OCI-LY7 (cell line): ENCODE measurements around the gene CSF1. TPM values are rescaled to one million over a fixed set of nuclear protein-coding genes. Genes with fewer than 3 reads are reported as not detected.

Source experiments
- BruUV-seq: library from RNA; stranded (reverse); fragments of 400-500 nt; replicated peaks from 2 replicates; lab custom pipeline; 2021; lab: Mats Ljungman, UMichigan
- CTCF ChIA-PET: fragments of 300-600 bp; sonication (Branson Sonifier 250); formaldehyde crosslinking; loops from one replicate; lab custom pipeline; 2022; ENCODE audit warnings: antibody characterized with exemption; ENCODE audit not compliant: unreplicated experiment; lab: Charles Lee
- POLR2A ChIA-PET: fragments of 300-600 bp; sonication (Branson Sonifier 250); formaldehyde crosslinking; loops from one replicate; lab custom pipeline; 2022; ENCODE audit warnings: antibody characterized with exemption; lab: Charles Lee
- DNase-seq: peaks from one replicate; pipeline ENCODE4 v3.0.0-alpha.2; 2015; ENCODE audit warnings: low spot score
- H2AFZ ChIP-seq: fragments of 200-600 bp; sonication (generic), shearing (Covaris generic); 2 replicates; pipeline ENCODE4 v1.6.1; 2014; ENCODE audit warnings: mild to moderate bottlenecking, antibody characterized with exemption, low read length, moderate library complexity
- H3K27ac ChIP-seq: fragments of 200-600 bp; sonication (generic); 2 replicates; pipeline ENCODE4 v1.5.1; 2014; ENCODE audit warnings: mixed run types, low read depth, mild to moderate bottlenecking, moderate library complexity, low read length, inconsistent platforms; ENCODE audit not compliant: poor library complexity, severe bottlenecking
- H3K36me3 ChIP-seq: fragments of 200-600 bp; sonication (generic); 2 replicates; pipeline ENCODE4 v1.6.1; 2014; ENCODE audit warnings: mild to moderate bottlenecking, antibody characterized with exemption, low read length, moderate library complexity, mixed read lengths; ENCODE audit not compliant: insufficient read depth
- H3K4me1 ChIP-seq: fragments of 200-600 bp; sonication (generic); 2 replicates; pipeline ENCODE4 v1.5.1; 2014; ENCODE audit warnings: mild to moderate bottlenecking, low read length; ENCODE audit not compliant: insufficient read depth, poor library complexity, severe bottlenecking
- H3K4me2 ChIP-seq: fragments of 200-600 bp; sonication (generic); 2 replicates; pipeline ENCODE4 v1.6.1; 2014; ENCODE audit warnings: mild to moderate bottlenecking, low read length
- H3K4me3 ChIP-seq: fragments of 200-600 bp; sonication (generic); 2 replicates; pipeline ENCODE4 v1.5.1; 2014; ENCODE audit warnings: mild to moderate bottlenecking, low read depth, low read length; ENCODE audit not compliant: poor library complexity, severe bottlenecking
- H3K79me2 ChIP-seq: fragments of 200-600 bp; sonication (generic); 2 replicates; pipeline ENCODE4 v1.6.1; 2016; ENCODE audit warnings: low read depth, mild to moderate bottlenecking, low read length, moderate library complexity, mixed read lengths; ENCODE audit not compliant: insufficient read depth
- H3K9me2 ChIP-seq: fragments of 200-600 bp; sonication (generic); 2 replicates; pipeline ENCODE4 v1.6.1; 2016; ENCODE audit warnings: mild to moderate bottlenecking, low read length, mixed read lengths; ENCODE audit not compliant: insufficient read depth
- H3K9me3 ChIP-seq: fragments of 200-600 bp; sonication (generic); 2 replicates; pipeline ENCODE4 v1.6.1; 2014; ENCODE audit warnings: mild to moderate bottlenecking, mixed run types, low read length, mixed read lengths
- H4K20me1 ChIP-seq: fragments of 200-600 bp; sonication (generic); 2 replicates; pipeline ENCODE4 v1.6.1; 2014; ENCODE audit warnings: mild to moderate bottlenecking, antibody characterized with exemption, low read length, moderate library complexity, mixed read lengths; ENCODE audit not compliant: insufficient read depth
- CTCF ChIP-seq: fragments of 200-600 bp; sonication (generic); conservative IDR thresholded peaks from 2 replicates; pipeline ENCODE4 v1.5.1; 2014; ENCODE audit warnings: mild to moderate bottlenecking, antibody characterized with exemption, low read length, moderate library complexity, mixed read lengths
- EZH2phosphoT487 ChIP-seq: fragments of 200-600 bp; sonication (generic); IDR thresholded peaks from 2 replicates; pipeline ENCODE4 v1.6.1; 2018; ENCODE audit warnings: low read depth, borderline replicate concordance, mild to moderate bottlenecking, mixed run types, antibody characterized with exemption, low read length, moderate library complexity, mixed read lengths
- intact Hi-C: fragments of 100-400 bp; cut with micrococcal nuclease; formaldehyde crosslinking; loops from one replicate; pipeline ENCODE4 v1.10.0; 2022; ENCODE audit not compliant: unreplicated experiment
- total RNA-seq, 2 experiments: library from RNA; depleted of rRNA in 1 of 2; stranded (reverse); fragments of >200 nt in 1 of 2; shearing (Covaris generic) in 1 of 2; gene quantifications; 2 replicates each; pipeline ENCODE4 v1.2.3, GENCODE V29; 2014 to 2022

Gene CSF1
- total RNA-seq, 2 experiments from 2014 or later = not detected

- H3K9me2 ChIP-seq = no peaks in the 10 kb centered on the region
- H3K36me3 ChIP-seq = no peaks in the 10 kb centered on the region
- ChIA-PET POLR2A (no interaction called here), CTCF (no interaction called here)
- no peaks in the 10 kb centered on the region for H3K4me1 ChIP-seq
- no peaks in the 10 kb centered on the region for H3K79me2 ChIP-seq
- no peak overlapping the region for H3K4me2 ChIP-seq
- H2AFZ ChIP-seq = no peak overlapping the region
- no peaks in the 10 kb centered on the region for H3K9me3 ChIP-seq
- no peak overlapping the region for H3K27ac ChIP-seq
- no peak for TF ChIP-seq CTCF
- TF ChIP-seq EZH2phosphoT487 = no peak
- intact Hi-C loops = no loop called here
- no peaks in the 10 kb centered on the region for H4K20me1 ChIP-seq
- no peak overlapping the region for H3K4me3 ChIP-seq
- BruUV-seq = no TSS peak
- no peak for DNase-seq
These were observed 65.1 kb downstream of the CSF1 start for GRCh38 chr1:109975718-109976117.

- no peak overlapping the region for H2AFZ ChIP-seq
- DNase-seq = no peak
- H3K4me3 ChIP-seq = no peak overlapping the region
- no TSS peak for BruUV-seq
- H3K9me3 ChIP-seq = no peaks in the 10 kb centered on the region
- ChIA-PET POLR2A (no interaction called here), CTCF (no interaction called here)
- no peaks in the 10 kb centered on the region for H3K4me1 ChIP-seq
- no peak overlapping the region for H3K4me2 ChIP-seq
- no peaks in the 10 kb centered on the region for H3K79me2 ChIP-seq
- no peaks in the 10 kb centered on the region for H3K36me3 ChIP-seq
- intact Hi-C loops = no loop called here
- H3K27ac ChIP-seq = no peak overlapping the region
- no peak for TF ChIP-seq CTCF
- no peak for TF ChIP-seq EZH2phosphoT487
- no peaks in the 10 kb centered on the region for H3K9me2 ChIP-seq
- H4K20me1 ChIP-seq = no peaks in the 10 kb centered on the region
These were observed 66.1 kb downstream of the CSF1 start for GRCh38 chr1:109976762-109977161.

- TF ChIP-seq CTCF (no peak), EZH2phosphoT487 (no peak)
- no peak overlapping the region for H3K27ac ChIP-seq
- H3K9me2 ChIP-seq = no peaks in the 10 kb centered on the region
- no peaks in the 10 kb centered on the region for H3K9me3 ChIP-seq
- no peaks in the 10 kb centered on the region for H3K79me2 ChIP-seq
- no peaks in the 10 kb centered on the region for H4K20me1 ChIP-seq
- H3K4me2 ChIP-seq = no peak overlapping the region
- CTCF ChIA-PET = interaction anchor here (1.0 kb wide), 1 partner anchor 199 kb away, joined by 4 read pairs; no protein-coding TSS in a partner anchor
- intact Hi-C loops = no loop called here
- POLR2A ChIA-PET = no interaction called here
- H3K4me1 ChIP-seq = no peaks in the 10 kb centered on the region
- DNase-seq = no peak
- no peak overlapping the region for H2AFZ ChIP-seq
- H3K36me3 ChIP-seq = no peaks in the 10 kb centered on the region
- H3K4me3 ChIP-seq = no peak overlapping the region
- BruUV-seq = no TSS peak
These were observed 66.6 kb downstream of the CSF1 start for GRCh38 chr1:109977225-109977624.
